ENCODE measurements around the gene EPN1. TPM values are rescaled to one million over a fixed set of nuclear protein-coding genes. Genes with fewer than 3 reads are reported as not detected.

EPN1 gene
- total RNA-seq, 1 donor from 2014 or later, result 40.3 TPM

DNA sequence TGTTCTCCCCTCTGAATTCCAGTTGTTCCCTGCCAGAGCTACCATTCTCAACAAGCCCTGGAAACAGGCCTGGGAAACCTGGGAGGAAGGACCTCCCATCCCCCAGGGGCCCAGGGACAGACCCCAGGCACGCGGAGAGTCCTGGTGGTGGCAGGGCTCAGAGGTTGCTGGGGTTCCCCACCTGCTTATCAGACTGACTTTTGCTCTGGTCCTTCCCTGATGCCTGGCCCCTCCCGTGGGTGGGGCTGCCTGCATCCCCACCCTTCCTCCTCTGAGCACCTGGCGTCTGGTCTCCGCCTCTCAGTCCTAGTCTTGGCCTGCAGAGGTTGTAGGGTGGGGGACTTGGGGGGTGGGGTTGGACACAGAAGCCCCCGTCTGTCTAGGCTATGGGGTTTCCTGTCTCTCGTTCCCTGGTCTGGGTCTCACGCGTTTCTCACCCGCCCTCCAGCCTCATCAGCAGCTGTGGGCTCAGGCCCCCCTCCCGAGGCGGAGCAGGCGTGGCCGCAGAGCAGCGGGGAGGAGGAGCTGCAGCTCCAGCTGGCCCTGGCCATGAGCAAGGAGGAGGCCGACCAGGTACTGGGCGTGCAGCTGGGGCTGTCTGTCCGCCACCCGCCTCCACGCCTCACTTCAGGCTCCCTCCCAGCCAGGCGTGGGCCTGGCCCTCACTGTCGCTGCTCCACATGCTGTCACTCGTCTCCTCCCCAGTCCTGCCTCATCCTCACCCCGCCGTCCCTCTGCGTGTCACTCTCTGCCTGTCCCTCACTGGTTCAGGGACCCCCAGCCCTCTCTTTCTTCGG is 13.6 kb downstream of the EPN1 start:
- Mint-ChIP-seq H3K27ac (peak overlapping the region; percentile 22), H3K9me3 (no peaks in the 10 kb centered on the region), H3K4me1 (ENCODE audit: low read depth) (no peaks in the 10 kb centered on the region), H3K4me3 (ENCODE audit: low read depth) (no peak overlapping the region), H3K27me3 (ENCODE audit: low read depth) (no peaks in the 10 kb centered on the region), H3K36me3 (ENCODE audit: low read depth) (peaks cover 47% of the 10 kb centered on the region)
- DNase-seq (ENCODE audit: low spot score), result no peak
- intact Hi-C loops (cut with micrococcal nuclease), result no loop called here

DNA sequence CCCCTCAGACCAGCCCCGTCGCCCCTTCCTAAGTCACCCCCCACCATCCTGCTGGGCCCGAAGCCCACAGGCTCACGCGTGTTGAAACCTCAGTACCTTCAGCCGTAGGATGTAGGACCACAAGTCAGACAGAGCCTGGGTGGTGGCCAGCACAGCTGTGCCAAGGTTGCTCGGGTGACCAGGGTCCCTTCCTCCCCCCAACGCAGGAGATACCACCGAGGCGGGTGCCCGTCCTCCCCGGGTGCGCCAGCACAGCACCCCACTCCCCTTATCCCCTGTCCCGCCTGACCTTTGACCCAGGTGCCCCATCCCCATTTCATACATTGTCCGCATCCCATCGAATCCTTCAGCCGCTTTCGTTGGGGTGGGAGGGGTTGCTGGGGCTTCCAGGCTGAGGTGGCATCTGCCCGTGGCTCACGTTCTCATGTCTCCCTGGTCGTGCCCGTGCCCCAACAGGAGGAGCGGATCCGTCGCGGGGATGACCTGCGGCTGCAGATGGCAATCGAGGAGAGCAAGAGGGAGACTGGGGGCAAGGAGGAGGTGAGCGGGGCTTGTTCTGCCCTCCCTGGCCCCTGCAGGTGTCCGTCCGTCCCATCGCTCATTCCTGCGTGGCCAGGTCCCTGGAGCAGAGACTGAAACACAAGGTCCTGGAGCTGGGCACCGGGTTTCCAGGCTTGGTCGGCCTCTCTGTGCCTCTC is 14.5 kb downstream of the EPN1 start:
- Mint-ChIP-seq H3K27me3 (ENCODE audit: low read depth) (no peaks in the 10 kb centered on the region), H3K36me3 (ENCODE audit: low read depth) (peaks cover 48% of the 10 kb centered on the region), H3K27ac (peak overlapping the region; percentile 22), H3K9me3 (no peaks in the 10 kb centered on the region), H3K4me3 (ENCODE audit: low read depth) (no peak overlapping the region), H3K4me1 (ENCODE audit: low read depth) (no peaks in the 10 kb centered on the region)
- no peak for DNase-seq (ENCODE audit: low spot score)
- intact Hi-C loops (cut with micrococcal nuclease), result no loop called here

DNA sequence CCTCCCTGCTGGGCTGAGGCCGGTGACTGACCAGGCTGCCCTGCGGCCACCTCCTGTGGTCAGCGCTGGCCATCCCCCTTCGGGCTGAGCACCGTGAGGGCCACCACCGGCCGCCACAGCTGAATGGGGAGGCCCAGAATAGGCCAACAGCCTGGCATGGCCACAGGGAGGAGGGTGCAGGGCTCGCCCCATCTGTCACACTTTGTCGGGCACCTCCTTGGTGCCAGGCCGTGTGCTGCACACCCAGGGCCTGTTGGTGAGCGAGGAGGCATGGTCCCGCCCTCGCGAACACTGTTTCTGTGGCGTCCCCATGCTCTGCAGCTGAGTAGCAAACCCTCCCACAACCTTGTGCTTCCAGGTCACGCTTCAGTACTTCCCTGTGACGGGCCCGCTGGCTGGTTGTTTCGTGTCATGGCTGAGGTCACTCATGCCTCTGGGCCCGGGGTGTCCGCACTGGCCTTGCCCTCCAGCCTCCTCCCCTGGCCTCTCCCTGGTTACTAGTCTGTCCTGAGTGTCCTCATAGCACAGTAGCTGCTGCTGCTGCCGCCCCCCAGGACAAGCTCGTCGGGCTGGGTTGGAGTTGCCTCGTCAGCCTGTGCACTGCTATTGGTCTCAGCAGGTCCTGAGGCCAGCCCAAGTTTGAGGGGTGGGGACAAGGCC is 15.2 kb downstream of the EPN1 start:
- Mint-ChIP-seq H3K27me3 (ENCODE audit: low read depth) (no peaks in the 10 kb centered on the region), H3K27ac (no peak overlapping the region), H3K4me3 (ENCODE audit: low read depth) (no peak overlapping the region), H3K36me3 (ENCODE audit: low read depth) (peaks cover 44% of the 10 kb centered on the region), H3K9me3 (no peaks in the 10 kb centered on the region), H3K4me1 (ENCODE audit: low read depth) (no peaks in the 10 kb centered on the region)
- no peak for DNase-seq (ENCODE audit: low spot score)
- intact Hi-C loops (cut with micrococcal nuclease), result no loop called here

DNA sequence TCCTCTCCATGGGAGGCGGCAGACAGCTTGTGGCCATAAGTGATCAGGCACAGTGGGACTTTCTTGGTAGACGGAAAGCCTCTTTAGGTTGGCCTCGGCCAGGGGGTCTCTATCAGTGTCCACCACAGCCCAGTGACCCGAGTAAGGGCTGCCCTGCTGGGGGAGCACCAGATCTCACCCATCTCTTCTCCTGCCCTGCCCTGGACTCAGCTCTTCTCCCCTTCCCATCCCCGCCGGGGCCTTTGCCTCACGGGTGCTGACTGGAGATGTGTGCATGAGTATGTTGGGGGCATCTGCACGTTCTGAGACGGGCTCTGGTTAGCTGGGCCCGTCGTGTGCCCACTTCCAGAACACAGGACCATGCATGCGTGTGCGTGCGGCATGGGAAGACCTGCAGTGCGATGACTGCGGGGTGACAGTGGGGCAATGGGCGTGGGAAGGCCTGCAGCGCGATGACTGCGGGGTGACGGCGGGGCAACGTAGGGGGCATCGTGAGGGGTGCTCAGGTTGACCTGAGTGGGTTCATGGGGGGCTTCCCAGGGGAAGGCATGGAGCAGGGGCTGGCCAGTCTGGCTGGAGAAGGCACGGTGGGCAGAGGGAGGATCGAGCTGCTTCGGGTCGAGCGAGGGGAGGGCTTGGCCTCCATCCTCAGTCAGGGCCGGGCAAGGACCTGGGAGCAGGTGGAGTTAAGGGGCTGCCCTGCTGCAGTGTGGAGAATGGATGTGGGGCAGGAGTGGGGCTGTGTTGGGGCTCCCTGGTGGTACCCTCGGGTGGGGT is 15.9 kb downstream of the EPN1 start:
- H3K27me3 Mint-ChIP-seq (ENCODE audit: low read depth), result no peaks in the 10 kb centered on the region
- peaks cover 41% of the 10 kb centered on the region for H3K36me3 Mint-ChIP-seq (ENCODE audit: low read depth)
- H3K9me3 Mint-ChIP-seq, result no peaks in the 10 kb centered on the region
- H3K4me1 Mint-ChIP-seq (ENCODE audit: low read depth), result no peaks in the 10 kb centered on the region
- intact Hi-C loops (cut with micrococcal nuclease), result no loop called here
- DNase-seq (ENCODE audit: low spot score), result no peak
- H3K27ac Mint-ChIP-seq, result no peak overlapping the region
- H3K4me3 Mint-ChIP-seq (ENCODE audit: low read depth), result no peak overlapping the region

DNA sequence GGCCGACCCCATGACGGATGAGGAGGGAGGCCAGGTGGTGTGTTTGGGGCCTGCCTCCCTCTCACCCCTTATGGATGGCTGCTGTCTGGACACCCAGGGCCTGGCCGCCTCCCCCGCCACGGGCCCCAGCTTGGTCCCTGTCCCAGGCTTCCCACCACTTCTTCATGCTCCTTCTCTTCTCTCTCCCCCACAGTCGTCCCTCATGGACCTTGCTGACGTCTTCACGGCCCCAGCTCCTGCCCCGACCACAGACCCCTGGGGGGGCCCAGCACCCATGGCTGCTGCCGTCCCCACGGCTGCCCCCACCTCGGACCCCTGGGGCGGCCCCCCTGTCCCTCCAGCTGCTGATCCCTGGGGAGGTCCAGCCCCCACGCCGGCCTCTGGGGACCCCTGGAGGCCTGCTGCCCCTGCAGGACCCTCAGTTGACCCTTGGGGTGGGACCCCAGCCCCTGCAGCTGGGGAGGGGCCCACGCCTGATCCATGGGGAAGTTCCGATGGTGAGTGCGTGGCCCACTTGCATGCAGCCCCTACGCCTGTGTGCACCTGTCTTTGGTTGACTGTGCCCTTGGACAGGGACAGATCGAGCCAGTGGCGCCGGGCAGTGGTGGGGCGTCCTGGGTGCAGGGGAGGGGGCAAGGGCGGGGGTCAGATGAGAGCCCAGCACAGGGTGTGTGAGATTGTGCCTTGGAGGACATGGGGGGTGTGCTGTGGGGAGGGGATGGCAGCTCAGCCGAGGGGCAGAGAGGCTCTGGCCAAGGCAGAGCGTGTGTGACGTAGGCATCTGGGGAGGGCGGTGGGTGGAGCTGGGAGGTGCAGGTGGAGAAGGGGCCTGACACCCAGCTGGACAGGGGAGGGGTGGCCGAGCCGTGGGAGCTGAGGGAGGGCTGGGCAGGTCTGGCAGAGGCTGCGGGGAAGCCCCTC is 16.8 kb downstream of the EPN1 start:
- Mint-ChIP-seq H3K4me1 (ENCODE audit: low read depth) (no peaks in the 10 kb centered on the region), H3K27me3 (ENCODE audit: low read depth) (no peaks in the 10 kb centered on the region), H3K4me3 (ENCODE audit: low read depth) (no peak overlapping the region), H3K36me3 (ENCODE audit: low read depth) (peaks cover 37% of the 10 kb centered on the region), H3K27ac (no peak overlapping the region), H3K9me3 (no peaks in the 10 kb centered on the region)
- intact Hi-C loops (cut with micrococcal nuclease), result no loop called here
- DNase-seq (ENCODE audit: low spot score), result no peak

DNA sequence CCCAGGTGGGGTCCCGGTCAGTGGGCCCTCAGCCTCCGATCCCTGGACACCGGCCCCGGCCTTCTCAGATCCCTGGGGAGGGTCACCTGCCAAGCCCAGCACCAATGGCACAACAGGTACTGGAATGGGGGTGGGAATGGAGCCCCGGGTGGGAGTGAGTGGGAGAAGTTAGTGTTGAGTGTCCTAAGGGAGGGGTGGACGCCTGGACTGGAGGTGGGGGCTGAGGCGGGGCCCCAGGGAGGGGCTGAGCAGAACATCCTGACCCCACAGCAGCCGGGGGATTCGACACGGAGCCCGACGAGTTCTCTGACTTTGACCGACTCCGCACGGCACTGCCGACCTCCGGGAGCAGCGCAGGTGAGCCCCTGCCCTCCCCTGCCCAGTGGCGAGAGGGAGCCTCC is 17.7 kb downstream of the EPN1 start:
- H3K4me3 Mint-ChIP-seq (ENCODE audit: low read depth), result no peak overlapping the region
- H3K36me3 Mint-ChIP-seq (ENCODE audit: low read depth), result peaks cover 41% of the 10 kb centered on the region
- H3K9me3 Mint-ChIP-seq, result no peaks in the 10 kb centered on the region
- DNase-seq (ENCODE audit: low spot score), result no peak
- no peak overlapping the region for H3K27ac Mint-ChIP-seq
- no peaks in the 10 kb centered on the region for H3K4me1 Mint-ChIP-seq (ENCODE audit: low read depth)
- H3K27me3 Mint-ChIP-seq (ENCODE audit: low read depth), result no peaks in the 10 kb centered on the region
- intact Hi-C loops (cut with micrococcal nuclease), result no loop called here

DNA sequence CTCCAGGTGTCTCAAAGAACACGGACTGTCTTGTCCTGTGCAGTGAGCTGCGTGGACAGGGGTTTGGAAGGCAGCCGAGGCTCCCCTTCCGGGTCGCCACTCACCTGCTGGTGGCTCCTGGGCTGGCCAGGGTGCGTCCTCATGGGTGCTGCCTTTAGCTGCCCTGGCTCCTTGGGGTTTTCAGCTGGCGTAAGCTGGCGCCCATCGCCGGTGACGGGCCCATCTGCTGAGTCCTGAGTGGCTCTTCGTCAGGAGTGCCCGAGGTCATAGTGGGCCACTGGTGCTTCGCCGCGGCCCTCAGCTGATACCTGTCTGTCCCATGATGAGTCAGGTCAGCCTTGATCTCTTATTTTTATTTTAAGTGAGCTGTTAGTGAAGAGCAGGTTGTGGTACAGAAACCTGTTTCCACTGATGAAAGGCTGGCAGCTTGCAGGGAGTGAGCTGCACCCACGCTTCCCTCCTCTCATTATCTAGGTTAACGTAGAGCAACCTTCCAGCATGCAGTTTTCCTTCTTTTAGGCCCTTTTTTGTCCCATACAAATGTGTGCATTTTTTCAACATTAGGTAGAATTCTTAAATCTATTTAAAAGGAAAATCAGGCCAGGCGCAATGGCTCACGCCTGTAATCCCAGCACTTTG is 18.4 kb downstream of the EPN1 start:
- Mint-ChIP-seq H3K36me3 (ENCODE audit: low read depth) (peaks cover 43% of the 10 kb centered on the region), H3K9me3 (no peaks in the 10 kb centered on the region), H3K27ac (no peak overlapping the region), H3K27me3 (ENCODE audit: low read depth) (no peaks in the 10 kb centered on the region), H3K4me3 (ENCODE audit: low read depth) (no peak overlapping the region), H3K4me1 (ENCODE audit: low read depth) (no peaks in the 10 kb centered on the region)
- DNase-seq (ENCODE audit: low spot score), result no peak
- intact Hi-C loops (cut with micrococcal nuclease), result no loop called here

DNA sequence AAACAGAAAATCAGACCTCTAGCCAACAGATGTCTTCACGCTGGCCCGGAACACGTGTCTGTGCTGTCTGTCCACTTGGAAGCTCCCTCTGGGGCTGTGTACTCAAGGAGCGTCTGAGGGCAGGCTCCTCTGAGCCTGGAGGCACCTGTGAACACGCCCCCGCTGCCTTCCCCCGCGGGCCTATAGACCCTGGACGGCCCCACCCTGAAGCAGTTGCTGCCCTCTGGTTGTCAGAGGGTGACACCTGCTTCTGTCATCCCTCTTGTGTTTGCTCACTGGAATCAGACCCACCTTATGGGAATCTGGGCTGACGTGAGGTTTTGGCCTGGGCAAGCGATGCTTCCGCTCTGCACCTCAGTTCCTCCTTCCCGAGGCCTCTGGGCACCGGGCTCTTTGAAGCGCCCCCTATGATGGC is 19.2 kb downstream of the EPN1 start:
- intact Hi-C loops (cut with micrococcal nuclease), result no loop called here
- no peak overlapping the region for H3K4me3 Mint-ChIP-seq (ENCODE audit: low read depth)
- no peaks in the 10 kb centered on the region for H3K27me3 Mint-ChIP-seq (ENCODE audit: low read depth)
- H3K27ac Mint-ChIP-seq, result no peak overlapping the region
- H3K9me3 Mint-ChIP-seq, result no peaks in the 10 kb centered on the region
- no peaks in the 10 kb centered on the region for H3K4me1 Mint-ChIP-seq (ENCODE audit: low read depth)
- DNase-seq (ENCODE audit: low spot score), result no peak
- H3K36me3 Mint-ChIP-seq (ENCODE audit: low read depth), result peaks cover 42% of the 10 kb centered on the region

DNA sequence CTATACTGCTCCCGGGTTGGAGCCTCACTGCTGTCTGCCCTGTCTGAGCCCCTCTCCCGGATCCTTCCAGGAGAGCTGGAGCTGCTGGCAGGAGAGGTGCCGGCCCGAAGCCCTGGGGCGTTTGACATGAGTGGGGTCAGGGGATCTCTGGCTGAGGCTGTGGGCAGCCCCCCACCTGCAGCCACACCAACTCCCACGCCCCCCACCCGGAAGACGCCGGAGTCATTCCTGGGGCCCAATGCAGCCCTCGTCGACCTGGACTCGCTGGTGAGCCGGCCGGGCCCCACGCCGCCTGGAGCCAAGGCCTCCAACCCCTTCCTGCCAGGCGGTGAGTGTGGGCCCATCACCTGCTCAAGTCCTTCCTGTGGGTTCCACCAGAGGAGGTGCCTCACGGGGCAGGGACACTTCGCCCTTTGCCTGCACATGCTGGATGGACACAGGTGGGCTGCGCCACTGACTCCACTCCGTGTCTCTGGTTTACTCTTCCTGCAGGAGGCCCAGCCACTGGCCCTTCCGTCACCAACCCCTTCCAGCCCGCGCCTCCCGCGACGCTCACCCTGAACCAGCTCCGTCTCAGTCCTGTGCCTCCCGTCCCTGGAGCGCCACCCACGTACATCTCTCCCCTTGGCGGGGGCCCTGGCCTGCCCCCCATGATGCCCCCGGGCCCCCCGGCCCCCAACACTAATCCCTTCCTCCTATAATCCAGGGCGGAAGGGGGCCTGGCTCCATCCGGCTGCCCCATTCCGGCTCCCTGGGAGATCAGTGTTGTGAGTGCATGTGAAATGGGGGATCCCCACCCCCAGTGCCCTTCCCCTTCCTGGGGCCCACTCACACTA is 19.8 kb downstream of the EPN1 start:
- H3K9me3 Mint-ChIP-seq, result no peaks in the 10 kb centered on the region
- intact Hi-C loops (cut with micrococcal nuclease), result no loop called here

DNA sequence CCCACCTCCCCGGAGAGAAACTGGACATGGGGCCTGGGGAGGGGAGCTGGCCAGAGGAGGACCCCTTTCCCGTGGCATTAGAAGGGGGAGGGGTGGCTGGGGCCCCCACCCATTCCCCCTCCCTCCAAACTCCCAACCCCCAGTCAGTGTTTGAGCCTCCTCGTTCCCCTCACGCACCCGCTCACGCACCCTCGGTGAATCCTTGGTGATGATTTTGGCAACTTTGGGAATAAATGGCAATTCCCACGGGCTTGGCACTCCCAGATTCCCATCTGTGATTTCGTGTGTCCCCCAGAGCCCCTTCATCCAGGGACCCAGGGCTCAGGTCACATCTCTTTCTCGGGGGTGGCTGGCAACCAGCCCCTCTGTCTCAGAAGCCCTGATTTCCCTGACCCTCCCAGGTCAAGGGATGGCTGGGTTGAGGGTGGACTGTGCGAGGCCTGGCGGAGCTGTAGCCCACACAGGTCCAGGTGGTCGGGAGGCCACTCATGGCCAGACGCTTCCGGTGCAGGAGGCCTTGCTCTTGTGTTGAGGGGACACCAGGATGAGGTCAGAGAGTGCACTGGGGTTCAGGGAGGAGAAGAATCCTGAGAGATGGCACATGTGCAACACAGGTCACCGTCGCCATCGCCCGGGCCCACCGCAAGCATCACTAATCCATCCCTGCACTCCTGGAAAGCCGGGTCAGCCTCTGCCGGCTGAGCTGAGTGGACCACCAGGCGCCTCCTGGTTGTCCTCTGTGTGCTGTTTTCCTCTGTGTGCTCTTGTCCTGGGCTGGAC is 20.7 kb downstream of the EPN1 start:
- intact Hi-C loops (cut with micrococcal nuclease), result no loop called here
- Mint-ChIP-seq H3K27ac (no peak overlapping the region), H3K9me3 (no peaks in the 10 kb centered on the region), H3K4me1 (ENCODE audit: low read depth) (no peaks in the 10 kb centered on the region), H3K4me3 (ENCODE audit: low read depth) (no peak overlapping the region), H3K27me3 (ENCODE audit: low read depth) (no peaks in the 10 kb centered on the region), H3K36me3 (ENCODE audit: low read depth) (peaks cover 39% of the 10 kb centered on the region)
- no peak for DNase-seq (ENCODE audit: low spot score)

More for the DNA sequence above, 19.8 kb downstream of the EPN1 start:
- Mint-ChIP-seq H3K27ac (no peak overlapping the region), H3K4me1 (ENCODE audit: low read depth) (no peaks in the 10 kb centered on the region), H3K27me3 (ENCODE audit: low read depth) (no peaks in the 10 kb centered on the region), H3K4me3 (ENCODE audit: low read depth) (no peak overlapping the region), H3K36me3 (ENCODE audit: low read depth) (peaks cover 39% of the 10 kb centered on the region)
- no peak for DNase-seq (ENCODE audit: low spot score)

All from activated T-helper 2 cell treated with anti-CD3 and anti-CD28 coated beads, Interferon-gamma antibody, Interleukin-2, Interleukin-4, amounts not matched to agents 10 μg/mL and 5 μg/mL and 100 μg/mL, durations not matched to agents 14 hours and 24 hours and 36 hours (primary cell).